K562 (cell line): ENCODE results near the gene GPAT2. TPM values are rescaled to one million over a fixed set of nuclear protein-coding genes. Genes with fewer than 3 reads are reported as not detected.
"Not testable (repeated sequence)": the region's sequence is repeated elsewhere in the genome, so short reads cannot be mapped to it uniquely, and the experiment has no call there.

Experiments used
- ATAC-seq: fragments of 200-7000 bp; cut with Tn5 transposase; 3 replicates; pipeline ENCODE4 v1.9.1; 2020; ENCODE audit warnings: moderate library complexity
- BruUV-seq: library from RNA; stranded (reverse); fragments of 400-500 nt; replicated peaks from 2 replicates; lab custom pipeline; 2021; lab: Mats Ljungman, UMichigan
- CTCF ChIA-PET: fragments of 300-600 bp; formaldehyde crosslinking; extraction: SDS; loops from one replicate; lab custom pipeline; 2021; ENCODE audit warnings: low intra/inter-chr PET ratio; lab: Yijun Ruan, JAX
- POLR2A ChIA-PET: fragments of 300-600, 350-650 bp; sonication (Branson Sonifier 250); formaldehyde crosslinking; extraction: SDS; loops from one replicate; lab custom pipeline; 2021; ENCODE audit warnings: antibody characterized with exemption, inconsistent platforms; lab: Yijun Ruan, JAX
- DNase-seq, 4 experiments: peaks; one replicate each; pipeline versions ENCODE4 v3.0.0 to v3.0.0-alpha.2; 2011 to 2018; ENCODE audit warnings: low spot score in 3 of 4, mixed read lengths in 3 of 4; ENCODE audit errors: extremely low read depth in 1 of 4
- FAIRE-seq: peaks from 2 replicates; lab custom pipeline; 2011; peaks lifted over from hg19 to GRCh38; lab: Jason Lieb, UNC
- H2AFZ ChIP-seq: 2 replicates; pipeline ENCODE4 v1.6.0; 2011; ENCODE audit warnings: low read depth, low read length, control low read depth, inconsistent platforms
- H3K27ac ChIP-seq: fragments of 200-600 bp; 3 replicates; pipeline ENCODE4 v1.8.0; 2011; ENCODE audit warnings: low read depth, mild to moderate bottlenecking, control low read depth, inconsistent platforms, low read length, moderate library complexity, mixed read lengths; ENCODE audit errors: extremely low read depth
- H3K27me3 ChIP-seq, 2 experiments: fragments of 300-600 bp in 1 of 2; 2 replicates in 1 of 2; 3 replicates in 1 of 2; pipeline versions ENCODE4 v1.6.0 to v1.8.0; 2011; ENCODE audit warnings: inconsistent platforms in 2 of 2, low read length in 2 of 2, mild to moderate bottlenecking in 1 of 2, mixed read lengths in 1 of 2, moderate library complexity in 1 of 2; ENCODE audit not compliant: control insufficient read depth in 2 of 2, insufficient read depth in 2 of 2
- H3K36me3 ChIP-seq: fragments of 300-600 bp; 3 replicates; pipeline ENCODE4 v1.8.0; 2011; ENCODE audit warnings: mild to moderate bottlenecking, low read length, inconsistent platforms; ENCODE audit not compliant: control insufficient read depth, insufficient read depth
- H3K4me1 ChIP-seq, 2 experiments: fragments of 200-600 bp in 1 of 2; replicated peaks in 1 of 2; 2 replicates in 1 of 2; 3 replicates in 1 of 2; pipeline versions ENCODE4 v1.5.1 to v1.8.0; 2011; ENCODE audit warnings: inconsistent platforms in 2 of 2, low read length in 2 of 2, mild to moderate bottlenecking in 1 of 2, mixed read lengths in 1 of 2, moderate library complexity in 1 of 2; ENCODE audit not compliant: control insufficient read depth in 2 of 2, insufficient read depth in 2 of 2
- H3K4me2 ChIP-seq: 2 replicates; pipeline ENCODE4 v1.6.1; 2011; ENCODE audit warnings: low read length, control low read depth, inconsistent platforms, mixed read lengths; ENCODE audit not compliant: insufficient read depth
- H3K4me3 ChIP-seq: fragments of 200-600 bp; sonication (generic), shearing (Covaris generic); 2 replicates; pipeline ENCODE4 v1.5.1; 2016; ENCODE audit warnings: control low read depth, inconsistent platforms
- H3K79me2 ChIP-seq: fragments of 200-600 bp; 3 replicates; pipeline ENCODE4 v1.8.0; 2011; ENCODE audit warnings: low read length, inconsistent platforms; ENCODE audit not compliant: control insufficient read depth, insufficient read depth
- H3K9ac ChIP-seq, 2 experiments: 2 replicates each; pipeline versions ENCODE4 v1.6.0 to v1.6.1; 2011; ENCODE audit warnings: low read depth in 2 of 2, low read length in 2 of 2, control low read depth in 1 of 2, inconsistent platforms in 1 of 2, mild to moderate bottlenecking in 1 of 2, mixed read lengths in 1 of 2; ENCODE audit not compliant: insufficient read depth in 1 of 2
- H3K9me1 ChIP-seq: one replicate; pipeline ENCODE4 v1.6.0; 2011; ENCODE audit warnings: inconsistent platforms, mild to moderate bottlenecking, low read length, moderate library complexity; ENCODE audit not compliant: control insufficient read depth, insufficient read depth
- H3K9me3 ChIP-seq: replicated peaks from 2 replicates; pipeline ENCODE4 v1.5.1; 2011; ENCODE audit warnings: low read depth, low read length, inconsistent platforms; ENCODE audit not compliant: control insufficient read depth, insufficient read depth
- H4K20me1 ChIP-seq: replicated peaks from 2 replicates; pipeline ENCODE4 v1.6.1; 2011; ENCODE audit warnings: low read length, inconsistent platforms, mixed read lengths; ENCODE audit not compliant: control insufficient read depth, insufficient read depth
- WGBS: fragments of 100-300 bp; shearing (Covaris generic); methylation state at CpG from one replicate; pipeline ENCODE4 v1.1.6; 2016; ENCODE audit warnings: low coverage, mixed read lengths; ENCODE audit not compliant: insufficient coverage; ENCODE audit errors: missing lambda C conversion rate; 5-methylcytosine and 5-hydroxymethylcytosine counted together
- in situ Hi-C: fragments of 300-500 bp; cut with MboI; formaldehyde crosslinking; loops from 4 replicates; pipeline ENCODE4 v1.15.0; 2018; ENCODE audit warnings: inconsistent platforms, mixed read lengths
- intact Hi-C: fragments of 100-400 bp; cut with micrococcal nuclease; formaldehyde crosslinking; loops from 2 replicates; pipeline ENCODE4 v1.14.2; 2022
- polyA plus RNA-seq, 8 experiments: library from polyadenylated mRNA; depleted of rRNA in 4 of 8; stranded (reverse) in 5 of 8; unstranded in 3 of 8; fragments of >200 nt; fragmentation: Nextera tagmentation in 2 of 8; fragmentation: Illumina TruSeq in 1 of 8; extraction: Ambion mirVana in 2 of 8; extraction: Trizol in 1 of 8; gene quantifications; 2 replicates each; pipeline versions ENCODE4 v1.2.1 to v1.2.3, GENCODE V29; 2011 to 2014; ENCODE audit warnings: inconsistent platforms in 1 of 8, missing spikeins in 1 of 8
- total RNA-seq, 7 experiments: library from RNA; depleted of rRNA in 6 of 7; stranded (reverse); fragments of >200 nt in 6 of 7; fragmentation: Illumina TruSeq in 2 of 7; extraction: Trizol in 2 of 7; gene quantifications; 2 replicates each; pipeline versions ENCODE4 v1.2.1 to v1.2.3, GENCODE V29; 2011 to 2021; ENCODE audit warnings: low replicate concordance in 1 of 7

GPAT2 gene
- total and polyA plus RNA-seq, 9 of the 15 experiments (the other 6 are each of a cell fraction or from before 2014, with no cell fraction given), result 0.01 to 1.2 (median 0.22) TPM; not detected in 3

GRCh38 chr2:96067098-96067660 is 32.5 kb upstream of the GPAT2 start:
- ATAC-seq, H3K4me2 ChIP-seq, H3K4me3 ChIP-seq, intact Hi-C loops, H3K27ac ChIP-seq, BruUV-seq, H2AFZ ChIP-seq, H3K9me1 ChIP-seq, H4K20me1 ChIP-seq, POLR2A ChIA-PET, DNase-seq, H3K4me1 ChIP-seq, in situ Hi-C loops, H3K36me3 ChIP-seq, H3K9me3 ChIP-seq, H3K9ac ChIP-seq, H3K79me2 ChIP-seq, CTCF ChIA-PET, FAIRE-seq: not testable (repeated sequence)
- 0% methylated on average over 2 of the region's 2 CpGs for WGBS
- peaks cover 0 to 21% of the 10 kb centered on the region in 2 experiments; a peak in 3 of 5 replicates for H3K27me3 ChIP-seq

- H3K27me3 ChIP-seq, result peaks cover 0 to 15% of the 10 kb centered on the region in 2 experiments; a peak in 3 of 5 replicates
- in situ Hi-C loops, H3K9me1 ChIP-seq, H3K79me2 ChIP-seq, POLR2A ChIA-PET, H3K9ac ChIP-seq, H3K27ac ChIP-seq, H3K4me3 ChIP-seq, H4K20me1 ChIP-seq, H3K36me3 ChIP-seq, intact Hi-C loops, BruUV-seq, CTCF ChIA-PET, ATAC-seq, FAIRE-seq, H2AFZ ChIP-seq, H3K4me2 ChIP-seq, DNase-seq, H3K4me1 ChIP-seq, H3K9me3 ChIP-seq: not testable (repeated sequence)
- WGBS, result 0% methylated on average over 1 of the region's 7 CpGs
Observed at GRCh38 chr2:96066511-96066910, 31.8 kb upstream of the GPAT2 start.

DNA sequence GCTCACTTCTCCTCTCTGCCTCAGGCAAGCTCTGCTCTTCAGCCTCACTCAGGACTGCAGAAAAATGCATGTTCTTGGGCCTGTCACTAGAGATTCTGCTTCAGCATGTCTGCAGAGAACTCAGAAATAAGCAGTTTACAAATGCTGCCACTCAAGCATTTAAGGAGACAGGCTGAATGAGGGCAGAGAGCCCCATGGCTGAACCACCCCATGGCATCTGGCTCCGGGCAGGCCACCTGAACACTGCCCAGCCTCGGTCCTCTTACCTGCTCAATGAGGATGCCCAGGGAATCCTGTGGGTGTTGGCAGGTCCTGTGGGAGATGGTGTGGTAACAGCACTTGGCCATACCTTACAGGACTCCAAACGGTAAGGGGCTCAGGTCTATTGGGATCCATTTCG is 31.2 kb upstream of the GPAT2 start:
- H3K27me3 ChIP-seq, H3K9me1 ChIP-seq, intact Hi-C loops, FAIRE-seq, H3K27ac ChIP-seq, CTCF ChIA-PET, ATAC-seq, H4K20me1 ChIP-seq, H3K36me3 ChIP-seq, H3K9ac ChIP-seq, H3K4me2 ChIP-seq, H3K4me1 ChIP-seq, H3K4me3 ChIP-seq, DNase-seq, H2AFZ ChIP-seq, in situ Hi-C loops, POLR2A ChIA-PET, H3K9me3 ChIP-seq, BruUV-seq, H3K79me2 ChIP-seq: not testable (repeated sequence)
- 0% methylated on average over 4 of the region's 4 CpGs for WGBS
